GM19238 (cell line): ENCODE data around the gene BAZ2B.

Source experiments
- DNase-seq: peaks from one replicate; pipeline ENCODE4 v3.0.0; 2011; ENCODE audit warnings: low spot score; ENCODE audit not compliant: insufficient read length

The BAZ2B gene

DNA sequence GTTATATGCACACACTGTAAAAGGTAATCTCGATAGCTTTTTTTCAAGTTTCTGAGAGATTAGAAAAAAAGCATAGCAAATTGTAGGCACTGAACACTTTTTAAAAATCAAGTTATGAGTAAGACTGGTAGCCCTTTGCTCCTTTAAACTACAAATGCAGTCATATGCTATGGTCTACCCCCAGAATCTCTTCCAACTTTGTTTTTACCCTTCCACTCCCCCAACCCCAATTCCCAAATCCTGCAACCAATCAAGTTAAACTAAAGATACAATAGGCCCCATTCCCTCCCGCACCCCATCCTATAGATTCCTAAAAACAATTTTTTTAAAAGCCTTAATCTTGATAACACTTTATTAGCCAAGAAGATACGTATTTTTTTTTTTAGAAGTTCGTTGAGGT is 752 bp upstream of the BAZ2B start:
- DNase-seq = no peak

DNA sequence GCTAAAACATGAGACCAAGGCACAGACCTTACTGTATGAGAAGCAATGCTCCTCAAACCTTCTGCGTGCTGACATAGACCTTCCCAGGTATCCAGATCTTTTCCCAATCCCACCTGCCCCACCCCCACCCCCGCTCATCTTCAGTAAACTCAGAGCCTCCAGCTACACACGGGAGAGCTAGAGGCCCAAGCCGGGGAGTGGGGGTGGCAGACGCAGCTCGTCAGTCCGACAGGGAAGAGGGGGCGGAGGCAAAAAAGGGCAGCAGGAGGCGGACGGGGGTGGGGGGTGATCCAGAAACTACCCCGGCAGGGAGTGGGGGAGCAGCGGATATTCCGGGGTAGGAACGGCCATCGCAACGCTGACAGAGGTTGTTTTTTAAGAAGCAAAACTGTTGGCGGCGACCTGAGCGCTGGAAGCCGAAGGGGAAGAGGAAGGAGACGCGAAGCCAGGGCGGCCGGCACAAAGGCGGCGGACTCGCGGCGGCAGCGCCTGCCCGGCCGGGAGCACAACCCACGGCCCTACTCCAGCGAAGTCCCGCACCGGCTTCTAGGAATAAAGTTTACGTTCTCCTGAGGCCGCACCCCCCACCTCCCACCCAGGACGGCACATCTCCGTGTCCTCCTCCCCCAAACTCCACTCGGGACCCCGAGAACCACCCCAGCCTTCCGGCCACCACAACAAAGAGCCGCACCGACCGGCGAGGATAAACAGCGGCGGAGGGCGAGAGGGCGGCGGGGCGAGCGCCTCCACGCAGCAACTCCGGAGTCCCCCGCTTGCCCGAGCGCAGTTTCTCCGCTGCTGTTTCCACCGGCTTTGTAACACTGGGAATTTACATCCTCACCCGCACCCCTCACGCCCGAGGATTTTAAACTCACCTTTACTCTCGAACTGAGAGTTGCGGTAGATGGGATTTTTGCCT is 722 bp downstream of the BAZ2B start:
- DNase-seq = peak; percentile 35

DNA sequence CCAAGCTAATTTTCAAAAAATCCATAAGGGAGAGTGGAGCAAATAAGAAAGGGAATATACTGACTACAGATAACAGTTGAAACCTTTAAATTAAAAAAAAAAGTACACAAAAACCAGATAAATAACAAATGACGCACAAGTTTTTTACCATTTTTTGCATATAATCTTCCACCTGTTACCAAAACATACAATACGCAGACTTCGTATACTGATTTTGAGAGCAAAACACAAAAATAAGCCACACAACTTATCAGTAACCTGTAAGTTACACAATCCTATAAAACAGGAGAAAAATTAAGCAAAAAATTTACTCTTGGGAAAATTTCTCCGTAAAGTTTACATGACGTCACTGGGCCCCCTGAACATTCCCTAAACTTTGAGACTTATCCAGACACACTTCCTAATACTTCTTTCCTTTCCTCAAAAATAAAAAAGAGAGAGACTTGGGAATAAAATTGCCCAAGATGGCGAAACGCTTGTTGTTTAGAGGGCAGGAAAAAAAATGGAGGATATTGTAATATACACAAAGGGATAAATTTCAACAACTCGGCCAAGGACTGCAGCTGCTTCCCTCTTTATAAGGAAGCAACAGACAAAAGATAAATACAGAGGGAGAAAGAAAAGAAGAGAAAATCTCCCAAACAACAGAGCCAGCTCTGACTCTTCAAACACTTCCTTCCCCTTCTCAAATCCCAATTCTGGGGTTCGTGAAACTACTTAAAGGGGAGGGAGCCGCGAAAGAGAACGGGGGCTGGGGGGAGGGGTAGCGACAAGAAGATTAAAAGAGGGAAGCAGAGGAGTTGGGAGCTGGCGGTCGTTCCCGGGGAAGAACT is 1.6 kb downstream of the BAZ2B start:
- DNase-seq = no peak

DNA sequence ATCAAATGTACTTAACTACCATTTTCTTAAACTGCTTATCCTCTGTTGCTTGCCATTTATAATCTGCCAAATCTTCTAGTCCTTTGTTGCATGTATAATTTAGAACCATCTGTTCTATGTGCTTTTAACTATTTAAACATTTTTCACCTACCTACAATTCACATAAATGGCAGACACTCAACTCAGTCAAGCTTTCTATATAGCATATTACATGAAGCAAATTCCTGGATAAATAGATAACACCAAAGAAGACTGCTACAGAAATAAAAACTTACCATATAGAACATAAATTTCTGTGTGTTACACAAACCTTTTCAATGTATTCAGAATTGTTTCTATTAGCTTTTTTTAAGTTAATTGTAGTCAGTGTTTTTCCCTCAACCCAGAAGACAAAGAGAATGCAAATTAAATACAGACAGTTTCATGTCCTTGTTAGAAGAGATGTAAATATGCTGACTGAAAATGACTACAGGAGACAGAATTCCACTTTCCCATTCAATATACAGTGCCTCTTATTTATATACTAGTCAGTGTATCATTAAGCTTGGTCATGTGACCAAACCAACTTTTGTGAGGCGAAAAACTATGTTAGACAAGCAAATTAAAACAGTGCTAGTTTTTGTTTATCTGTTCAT is 2.6 kb downstream of the BAZ2B start:
- no peak for DNase-seq

DNA sequence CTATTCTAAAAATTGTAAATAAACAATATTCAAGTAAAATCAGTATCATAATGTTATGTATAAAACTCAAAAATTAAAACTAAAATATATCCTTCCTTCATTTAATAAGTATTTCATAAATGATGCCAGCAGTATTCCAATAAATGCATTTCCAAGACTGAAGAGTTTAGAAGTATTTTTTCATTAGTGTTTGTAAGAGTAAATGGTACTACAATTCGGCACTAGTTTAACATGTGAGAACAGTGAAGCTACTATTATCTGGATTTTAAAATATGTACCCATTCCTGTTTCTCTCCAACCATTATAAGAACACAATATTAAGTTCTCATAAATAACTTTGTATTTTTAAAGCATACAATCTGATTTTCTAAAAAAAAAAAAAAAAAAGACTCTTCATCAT is 3.3 kb downstream of the BAZ2B start:
- no peak for DNase-seq

DNA sequence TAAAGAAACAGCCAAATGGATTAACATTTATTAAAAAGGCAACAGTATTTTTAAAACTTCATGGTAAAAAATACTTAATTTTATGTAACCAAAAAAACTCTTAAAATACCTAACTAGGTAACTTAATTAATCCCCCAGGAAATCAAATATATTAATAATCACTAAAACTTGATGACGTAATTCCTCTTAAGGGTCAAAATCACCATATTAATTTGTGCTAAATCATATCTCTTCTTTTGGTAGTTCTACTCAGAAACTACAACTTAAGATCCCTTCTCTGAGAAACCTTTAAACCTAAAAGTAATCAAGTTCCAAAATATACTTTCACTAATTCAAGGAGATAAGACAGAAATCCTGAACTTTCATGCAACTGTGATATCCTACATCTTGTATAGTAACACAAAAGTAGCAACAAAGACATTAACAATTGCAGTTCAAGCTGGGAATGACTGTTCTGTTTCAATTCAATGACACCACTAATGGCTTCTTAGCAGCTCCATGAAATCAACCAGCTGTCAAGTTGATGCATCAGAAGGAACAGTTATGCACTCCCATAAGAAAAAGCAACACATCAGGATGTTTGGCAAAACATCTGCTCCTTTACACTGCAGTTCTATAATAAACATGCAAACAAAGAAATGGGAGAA is 4.0 kb downstream of the BAZ2B start:
- no peak for DNase-seq

DNA sequence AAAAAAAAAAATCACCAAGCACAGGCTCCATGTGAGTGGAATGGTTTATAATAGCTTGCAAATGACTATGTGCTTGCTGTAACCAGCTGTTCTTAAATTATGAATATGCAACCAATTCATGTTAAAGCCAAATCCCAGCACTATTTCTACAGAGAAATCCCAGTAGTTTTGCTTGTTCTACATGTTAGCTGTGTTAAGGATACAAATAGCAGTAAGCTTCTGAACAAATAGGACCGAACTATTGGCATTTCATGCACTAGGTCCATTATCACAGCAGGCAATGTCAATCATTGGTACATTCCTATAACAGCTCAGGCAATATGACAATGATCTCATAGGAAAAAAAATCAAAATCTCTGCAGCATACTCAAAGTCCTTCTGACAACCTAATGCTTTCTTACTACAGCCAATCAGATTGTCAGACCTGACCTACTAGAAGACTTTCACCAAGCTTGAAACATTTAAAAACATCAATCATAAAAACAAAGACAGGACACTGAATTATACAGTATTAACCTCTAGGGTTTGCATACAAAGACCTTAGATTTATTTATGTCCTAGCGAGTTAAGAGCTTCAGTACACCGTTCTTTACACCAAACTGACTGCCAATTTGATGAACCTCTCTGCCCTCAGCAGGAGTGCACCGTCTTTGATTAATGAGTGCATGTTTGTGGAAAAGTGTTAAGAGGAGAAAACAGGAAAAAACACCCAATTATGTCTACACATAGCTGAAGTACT is 6.4 kb downstream of the BAZ2B start:
- DNase-seq = no peak

DNA sequence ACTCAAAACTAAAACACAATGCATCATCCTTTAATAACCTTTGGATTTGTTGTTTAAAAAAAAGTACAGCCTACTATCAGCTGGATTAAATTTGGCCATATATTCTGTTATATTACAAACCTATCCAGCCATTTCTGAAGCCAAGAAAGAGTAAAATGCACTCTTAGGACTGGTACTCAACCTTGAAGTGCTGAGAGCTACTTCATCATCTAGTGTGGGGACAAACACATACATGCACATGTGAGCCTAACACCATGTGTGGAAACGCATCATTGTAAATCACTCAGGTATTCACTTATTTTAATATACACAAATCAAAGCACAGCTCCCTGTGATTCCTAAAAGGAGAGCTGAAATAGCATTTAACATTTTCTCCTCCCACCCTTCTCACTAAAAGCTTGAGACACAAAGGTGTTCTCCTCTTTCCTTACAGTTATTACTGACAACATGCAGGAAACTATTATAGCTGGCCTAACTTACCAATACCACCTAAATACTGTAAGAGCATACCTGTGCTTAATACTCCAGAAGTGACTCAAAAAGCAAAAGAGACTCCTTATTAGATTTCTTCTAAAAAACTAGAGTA is 7.5 kb downstream of the BAZ2B start:
- DNase-seq = no peak

DNA sequence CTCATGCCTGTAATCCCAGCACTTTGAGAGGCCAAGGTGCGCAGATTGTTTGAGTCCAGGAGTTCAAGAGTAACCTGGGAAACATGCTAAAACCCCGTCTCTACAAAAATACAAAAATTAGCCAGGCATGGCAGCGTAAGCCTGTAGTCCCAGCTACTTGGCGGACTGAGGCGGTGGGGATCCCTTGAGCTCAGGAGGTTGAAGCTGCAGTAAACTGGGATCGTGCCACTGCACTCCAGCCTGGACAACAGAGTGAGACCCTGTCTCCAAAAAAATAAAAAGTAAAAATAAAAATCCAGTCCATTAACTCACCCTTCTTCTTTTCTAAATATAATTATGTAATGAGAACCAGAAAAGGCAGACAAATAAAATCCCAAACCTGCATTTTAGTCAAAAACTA is 8.2 kb downstream of the BAZ2B start:
- no peak for DNase-seq

DNA sequence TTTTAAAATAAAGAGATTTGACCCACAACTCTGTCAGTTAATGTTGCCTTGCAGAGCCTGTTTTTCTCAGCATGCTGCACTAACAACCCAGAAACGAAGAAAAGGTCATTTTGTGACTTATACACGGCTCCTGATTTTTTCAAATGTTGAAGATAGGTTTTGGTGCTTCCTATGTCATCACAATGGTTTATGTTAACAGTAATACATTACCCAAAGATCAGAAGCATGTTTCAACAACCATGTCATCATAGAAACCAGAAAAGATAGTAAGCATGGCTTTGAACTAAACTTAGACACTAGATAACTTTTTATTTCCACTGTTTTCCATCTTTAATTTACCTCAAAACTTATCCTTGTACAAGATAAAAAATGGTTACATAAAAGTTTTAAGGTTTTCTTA is 10.1 kb downstream of the BAZ2B start:
- no peak for DNase-seq

DNA sequence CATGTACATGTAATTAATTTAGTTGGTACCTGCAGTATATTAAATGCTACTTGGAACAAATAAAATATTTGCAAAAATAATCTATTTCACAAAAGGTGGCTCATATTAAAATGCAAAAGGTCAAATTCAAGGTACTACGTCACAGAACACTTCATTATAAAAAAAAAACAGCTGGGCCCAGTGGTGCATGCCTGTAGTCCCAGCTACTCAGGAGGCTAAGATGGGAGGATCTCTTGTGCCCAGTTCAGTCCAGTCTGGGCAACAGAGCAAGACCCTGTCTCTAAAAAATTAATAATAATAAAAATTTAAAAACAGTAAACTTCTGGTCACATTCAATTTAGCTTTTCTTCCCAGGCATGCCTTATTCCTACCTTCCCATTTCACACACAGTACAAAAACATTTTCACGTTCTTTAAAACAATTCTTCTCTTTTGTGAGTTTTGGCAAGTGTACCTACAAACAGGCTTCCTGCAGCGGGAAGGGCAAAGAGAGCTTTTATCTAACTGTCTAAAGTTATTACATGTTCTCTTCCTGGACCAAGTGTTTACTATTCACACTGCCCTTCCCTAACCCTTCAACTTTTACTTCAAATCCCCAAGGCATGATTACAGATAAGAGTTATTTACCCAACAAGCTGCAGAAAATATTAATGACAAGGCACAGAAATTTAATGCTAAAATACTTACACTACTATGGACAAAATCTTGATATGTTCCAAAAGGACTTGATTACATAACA is 10.7 kb downstream of the BAZ2B start:
- DNase-seq = no peak

DNA sequence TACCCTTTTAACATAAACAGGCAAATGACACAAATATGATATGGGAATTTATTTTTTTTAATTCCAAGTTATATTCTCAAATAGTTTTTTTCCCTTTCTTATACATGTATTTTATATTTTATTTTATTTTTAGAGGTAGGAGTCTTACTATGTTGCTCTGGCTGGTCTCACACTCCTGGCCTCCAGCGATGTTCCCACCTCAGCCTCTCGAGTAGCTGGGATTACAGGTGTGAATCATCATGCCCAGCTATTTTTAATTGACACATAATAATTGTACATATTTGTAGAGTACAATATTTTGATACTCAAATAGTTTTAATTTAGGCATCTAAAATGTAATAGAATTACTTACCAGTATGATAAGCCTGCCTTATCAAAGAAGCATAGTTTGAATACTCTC is 12.2 kb downstream of the BAZ2B start:
- no peak for DNase-seq

DNA sequence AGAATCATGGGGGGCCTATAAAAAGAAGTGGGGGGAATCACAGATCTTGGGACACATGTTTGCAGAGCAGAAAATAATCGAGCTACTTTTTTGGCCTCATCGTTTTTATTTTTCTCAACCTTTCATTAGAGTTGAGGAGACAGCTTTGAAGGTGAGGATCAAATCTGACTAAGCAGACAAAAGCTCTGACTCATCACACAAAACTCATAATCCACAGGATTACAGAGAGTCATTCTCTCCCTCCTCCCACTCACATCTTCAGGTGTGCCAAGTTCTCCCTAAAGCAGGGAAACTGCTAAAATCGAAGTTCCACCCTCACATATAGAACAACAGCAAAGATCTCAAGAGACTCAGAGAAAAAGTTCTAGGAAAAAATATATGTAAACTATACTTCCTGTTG is 15.6 kb downstream of the BAZ2B start:
- no peak for DNase-seq

DNA sequence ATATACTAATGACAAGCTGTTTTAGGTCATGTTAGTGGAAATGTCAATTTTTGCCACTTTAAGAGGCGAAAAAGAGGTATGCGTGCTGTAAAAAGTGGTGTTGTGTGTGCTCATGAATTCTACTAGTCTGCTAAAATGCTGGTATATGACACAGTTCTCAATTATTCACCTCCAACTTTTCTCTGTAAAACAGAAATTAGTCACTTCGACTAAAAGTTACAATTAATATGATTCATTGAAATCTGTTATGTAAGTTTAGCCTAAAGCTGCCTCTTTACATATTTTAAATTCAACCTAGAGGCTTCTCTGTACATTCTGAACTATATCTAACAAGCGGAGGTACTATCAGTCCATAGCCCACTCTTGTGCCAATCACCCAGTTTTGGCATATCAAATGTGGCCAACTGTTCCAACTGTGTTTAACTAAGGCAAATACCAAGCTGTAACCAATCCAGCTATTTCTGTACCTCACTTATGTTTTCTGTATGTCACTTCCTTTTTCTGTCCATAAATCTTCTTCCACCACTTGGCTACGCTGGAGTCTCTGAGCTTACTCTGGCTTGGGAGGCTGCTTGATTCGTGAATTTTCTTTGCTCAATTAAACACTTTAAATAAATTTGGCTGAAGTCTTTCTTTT is 20.8 kb downstream of the BAZ2B start:
- DNase-seq = no peak

DNA sequence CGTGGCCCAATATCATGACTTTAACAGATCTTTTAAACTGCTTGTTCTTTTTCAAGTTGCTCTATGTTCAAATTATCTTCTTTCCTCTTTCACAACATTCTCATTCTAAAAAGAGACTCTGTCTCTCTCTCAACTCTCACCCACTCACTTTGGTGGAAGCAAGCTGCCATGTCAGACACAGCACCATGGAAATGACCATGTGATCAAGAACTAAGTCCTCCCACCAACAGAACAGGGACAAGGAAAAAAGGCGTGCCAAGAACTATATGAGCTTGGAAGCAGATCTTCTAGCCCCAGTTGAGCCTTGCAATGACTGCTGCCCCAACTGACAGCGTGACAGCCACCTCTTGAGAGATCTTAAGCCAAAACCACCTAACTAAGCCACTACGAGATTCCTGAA is 23.9 kb downstream of the BAZ2B start:
- no peak for DNase-seq

DNA sequence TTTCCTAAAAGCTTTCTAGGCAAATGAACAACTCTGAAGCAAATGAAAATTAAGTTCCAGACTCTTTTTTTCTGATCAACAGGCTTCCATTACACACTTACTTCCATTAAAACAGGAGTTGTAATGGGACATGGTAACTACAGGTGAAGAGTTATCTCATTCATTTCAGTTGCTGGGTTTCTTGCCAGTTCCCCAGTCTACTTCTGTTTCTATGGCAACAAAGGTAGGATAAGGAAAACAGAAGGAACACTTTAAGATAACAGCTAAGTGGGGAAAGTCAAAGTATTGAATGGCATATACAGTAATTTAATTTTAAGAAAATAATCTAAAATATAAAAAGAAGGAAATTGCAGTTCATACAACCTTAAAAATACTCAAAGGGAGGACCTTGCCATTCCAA is 25.1 kb downstream of the BAZ2B start:
- no peak for DNase-seq

DNA sequence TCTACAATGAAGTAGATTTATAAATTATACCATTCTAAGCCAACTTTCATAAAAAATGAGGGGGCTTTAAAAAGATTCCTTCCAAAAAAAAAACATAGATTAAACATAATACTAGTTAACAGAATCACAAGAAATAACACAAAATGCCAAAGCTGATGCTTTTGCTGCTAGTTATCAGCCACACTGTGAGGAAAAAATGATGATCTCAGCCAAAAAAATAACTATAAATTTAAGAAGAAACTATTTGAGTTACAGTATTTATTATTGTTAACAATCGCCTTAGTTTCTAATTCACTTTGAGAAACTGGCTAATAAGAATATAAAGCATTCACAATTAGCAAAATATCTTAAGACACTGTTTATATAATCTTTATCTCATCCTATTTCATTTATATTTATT is 27.1 kb downstream of the BAZ2B start:
- no peak for DNase-seq

DNA sequence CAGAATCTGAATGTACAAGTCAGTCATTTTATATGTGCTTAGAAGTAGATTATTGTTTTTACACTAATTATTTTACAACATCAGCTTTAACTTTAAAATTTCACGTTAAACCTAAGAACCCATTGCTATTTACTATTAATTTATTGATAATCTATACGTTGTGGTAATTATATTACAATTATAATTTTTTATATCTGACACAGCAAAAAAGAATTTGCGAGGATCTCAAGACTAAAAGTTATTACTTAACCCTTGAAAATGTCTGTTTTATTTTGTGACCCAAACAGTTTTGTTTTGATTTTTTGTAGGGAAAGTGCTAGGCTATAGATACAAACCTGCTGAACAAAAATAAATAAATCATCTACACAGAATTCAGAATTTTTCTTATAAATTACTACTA is 30.3 kb downstream of the BAZ2B start:
- DNase-seq = no peak

DNA sequence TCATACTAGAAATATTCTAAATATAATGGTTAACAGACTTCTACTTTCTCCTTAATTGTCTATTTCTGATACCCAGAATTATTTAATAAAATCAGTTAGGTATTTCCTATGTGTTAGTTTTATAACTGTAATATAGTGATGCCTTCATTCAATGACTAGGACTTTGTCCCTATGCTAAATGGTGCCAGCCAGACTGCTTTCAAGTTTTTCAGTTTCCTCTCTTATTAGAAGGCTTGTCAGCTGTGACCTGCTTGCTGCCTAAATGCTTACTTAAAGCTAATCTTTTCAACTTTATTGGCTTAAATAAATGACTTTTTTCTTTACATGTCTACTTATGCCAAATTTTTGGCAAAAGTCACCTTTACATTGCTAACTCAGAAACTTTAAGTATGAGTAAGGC is 30.7 kb downstream of the BAZ2B start:
- no peak for DNase-seq
